Astrocyte (in vitro differentiated cells and primary cell): ENCODE data around the gene NOS1AP. TPM values are rescaled to one million over a fixed set of nuclear protein-coding genes. Genes with fewer than 3 reads are reported as not detected.

Source experiments
- DNase-seq: peaks from one replicate; pipeline ENCODE4 v3.0.0-alpha.2; 2010; ENCODE audit warnings: low read depth
- FAIRE-seq: peaks from 2 replicates; lab custom pipeline; 2011; peaks lifted over from hg19 to GRCh38; lab: Jason Lieb, UNC
- H2AFZ ChIP-seq: 2 replicates; pipeline ENCODE4 v1.6.0; 2012; ENCODE audit warnings: low read depth, low read length, inconsistent platforms
- H3K27ac ChIP-seq: 2 replicates; pipeline ENCODE4 v1.5.1; 2011; ENCODE audit warnings: low read depth, low read length, inconsistent platforms
- H3K27me3 ChIP-seq: 2 replicates; pipeline ENCODE4 v1.6.0; 2011; ENCODE audit warnings: low read length, inconsistent platforms; ENCODE audit not compliant: insufficient read depth
- H3K36me3 ChIP-seq: 2 replicates; pipeline ENCODE4 v1.5.1; 2011; ENCODE audit warnings: low read length, inconsistent platforms; ENCODE audit not compliant: insufficient read depth
- H3K4me1 ChIP-seq: 2 replicates; pipeline ENCODE4 v1.5.1; 2011; ENCODE audit warnings: low read length, inconsistent platforms; ENCODE audit not compliant: insufficient read depth
- H3K4me2 ChIP-seq: 2 replicates; pipeline ENCODE4 v1.6.0; 2012; ENCODE audit warnings: low read length, inconsistent platforms
- H3K4me3 ChIP-seq: 2 replicates; pipeline ENCODE4 v1.5.1; 2011; ENCODE audit warnings: low read depth, mild to moderate bottlenecking, low read length, inconsistent platforms; ENCODE audit not compliant: insufficient read depth
- H3K79me2 ChIP-seq: 2 replicates; pipeline ENCODE4 v1.6.0; 2012; ENCODE audit warnings: mild to moderate bottlenecking, low read length, inconsistent platforms; ENCODE audit not compliant: insufficient read depth
- H3K9ac ChIP-seq: 2 replicates; pipeline ENCODE4 v1.6.0; 2012; ENCODE audit warnings: mild to moderate bottlenecking, low read length, inconsistent platforms
- H3K9me3 ChIP-seq: 2 replicates; pipeline ENCODE4 v1.5.1; 2012; ENCODE audit warnings: low read depth, mild to moderate bottlenecking, low read length, inconsistent platforms; ENCODE audit not compliant: insufficient read depth
- H4K20me1 ChIP-seq: 2 replicates; pipeline ENCODE4 v1.6.0; 2012; ENCODE audit warnings: low read length, inconsistent platforms; ENCODE audit not compliant: insufficient read depth
- H3K27ac Mint-ChIP-seq: one replicate; pipeline ENCODE4 v1.8.0; 2021; ENCODE audit warnings: mild to moderate bottlenecking, mixed read lengths; ENCODE audit not compliant: unreplicated experiment
- H3K27me3 Mint-ChIP-seq: one replicate; pipeline ENCODE4 v1.8.0; 2021; ENCODE audit warnings: low read depth, mixed read lengths; ENCODE audit not compliant: unreplicated experiment
- H3K36me3 Mint-ChIP-seq: one replicate; pipeline ENCODE4 v1.8.0; 2021; ENCODE audit warnings: low read depth, mixed read lengths; ENCODE audit not compliant: unreplicated experiment
- H3K4me1 Mint-ChIP-seq: one replicate; pipeline ENCODE4 v1.8.0; 2021; ENCODE audit warnings: low read depth, mixed read lengths; ENCODE audit not compliant: unreplicated experiment
- H3K4me3 Mint-ChIP-seq: one replicate; pipeline ENCODE4 v1.8.0; 2021; ENCODE audit warnings: mild to moderate bottlenecking, moderate library complexity, mixed read lengths; ENCODE audit not compliant: unreplicated experiment
- H3K9me3 Mint-ChIP-seq: one replicate; pipeline ENCODE4 v1.8.0; 2021; ENCODE audit warnings: mild to moderate bottlenecking, mixed read lengths; ENCODE audit not compliant: unreplicated experiment
- EZH2 ChIP-seq: IDR thresholded peaks from 2 replicates; pipeline ENCODE4 v1.6.1; 2012; ENCODE audit warnings: mild to moderate bottlenecking, low read length, inconsistent platforms; ENCODE audit not compliant: insufficient read depth
- total RNA-seq: library from RNA; stranded (reverse); gene quantifications from 2 replicates; pipeline ENCODE4 v1.2.1, GENCODE V29; 2021
- TF ChIP-seq, protein P1 (sequence below): IDR thresholded peaks from 2 replicates; pipeline ENCODE4 v1.5.1; 2011; ENCODE audit warnings: low read depth, mild to moderate bottlenecking, inconsistent platforms, low read length, moderate library complexity; ENCODE audit not compliant: insufficient read depth

The NOS1AP gene
- total RNA-seq, 1 donor from 2014 or later, result 1.2 TPM

DNA sequence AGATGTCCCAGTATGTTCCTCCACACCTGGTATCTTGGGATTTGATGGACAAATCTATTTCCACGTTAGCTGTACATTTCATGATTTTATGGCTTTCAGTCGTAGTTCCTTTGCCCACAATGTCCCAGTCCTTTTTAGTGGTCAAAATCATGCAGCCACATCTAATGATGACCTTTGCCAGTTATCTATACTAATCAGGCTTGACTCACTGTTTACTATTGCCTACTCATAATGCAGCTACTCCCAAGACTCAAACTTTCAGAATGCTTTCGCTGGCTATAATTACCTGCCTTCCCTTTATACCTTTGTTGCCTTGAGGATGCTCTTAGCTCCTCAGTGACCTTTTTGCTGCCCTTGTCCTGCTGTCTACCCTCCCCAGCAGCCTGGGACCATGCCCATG is 6.4 kb downstream of the NOS1AP start:
- Mint-ChIP-seq H3K4me3 (no peak overlapping the region), H3K27ac (no peak overlapping the region), H3K27me3 (peaks cover 19% of the 10 kb centered on the region), H3K36me3 (peaks cover 8% of the 10 kb centered on the region), H3K4me1 (no peaks in the 10 kb centered on the region), H3K9me3 (peaks cover 11% of the 10 kb centered on the region)
- no peak overlapping the region for H3K27ac ChIP-seq
- no peak for FAIRE-seq
- peaks cover 9% of the 10 kb centered on the region for H4K20me1 ChIP-seq
- no peaks in the 10 kb centered on the region for H3K79me2 ChIP-seq
- peaks cover 5% of the 10 kb centered on the region for H3K9me3 ChIP-seq
- H3K4me2 ChIP-seq, result no peak overlapping the region
- no peaks in the 10 kb centered on the region for H3K36me3 ChIP-seq
- no peak overlapping the region for H3K9ac ChIP-seq
- no peak overlapping the region for H2AFZ ChIP-seq
- TF ChIP-seq EZH2, result no peak
- TF ChIP-seq, protein P1, sequence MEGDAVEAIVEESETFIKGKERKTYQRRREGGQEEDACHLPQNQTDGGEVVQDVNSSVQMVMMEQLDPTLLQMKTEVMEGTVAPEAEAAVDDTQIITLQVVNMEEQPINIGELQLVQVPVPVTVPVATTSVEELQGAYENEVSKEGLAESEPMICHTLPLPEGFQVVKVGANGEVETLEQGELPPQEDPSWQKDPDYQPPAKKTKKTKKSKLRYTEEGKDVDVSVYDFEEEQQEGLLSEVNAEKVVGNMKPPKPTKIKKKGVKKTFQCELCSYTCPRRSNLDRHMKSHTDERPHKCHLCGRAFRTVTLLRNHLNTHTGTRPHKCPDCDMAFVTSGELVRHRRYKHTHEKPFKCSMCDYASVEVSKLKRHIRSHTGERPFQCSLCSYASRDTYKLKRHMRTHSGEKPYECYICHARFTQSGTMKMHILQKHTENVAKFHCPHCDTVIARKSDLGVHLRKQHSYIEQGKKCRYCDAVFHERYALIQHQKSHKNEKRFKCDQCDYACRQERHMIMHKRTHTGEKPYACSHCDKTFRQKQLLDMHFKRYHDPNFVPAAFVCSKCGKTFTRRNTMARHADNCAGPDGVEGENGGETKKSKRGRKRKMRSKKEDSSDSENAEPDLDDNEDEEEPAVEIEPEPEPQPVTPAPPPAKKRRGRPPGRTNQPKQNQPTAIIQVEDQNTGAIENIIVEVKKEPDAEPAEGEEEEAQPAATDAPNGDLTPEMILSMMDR, result no peak
- DNase-seq, result no peak
- H3K27me3 ChIP-seq, result peaks cover 9% of the 10 kb centered on the region
- H3K4me3 ChIP-seq, result no peak overlapping the region
- H3K4me1 ChIP-seq, result peaks cover 6% of the 10 kb centered on the region

DNA sequence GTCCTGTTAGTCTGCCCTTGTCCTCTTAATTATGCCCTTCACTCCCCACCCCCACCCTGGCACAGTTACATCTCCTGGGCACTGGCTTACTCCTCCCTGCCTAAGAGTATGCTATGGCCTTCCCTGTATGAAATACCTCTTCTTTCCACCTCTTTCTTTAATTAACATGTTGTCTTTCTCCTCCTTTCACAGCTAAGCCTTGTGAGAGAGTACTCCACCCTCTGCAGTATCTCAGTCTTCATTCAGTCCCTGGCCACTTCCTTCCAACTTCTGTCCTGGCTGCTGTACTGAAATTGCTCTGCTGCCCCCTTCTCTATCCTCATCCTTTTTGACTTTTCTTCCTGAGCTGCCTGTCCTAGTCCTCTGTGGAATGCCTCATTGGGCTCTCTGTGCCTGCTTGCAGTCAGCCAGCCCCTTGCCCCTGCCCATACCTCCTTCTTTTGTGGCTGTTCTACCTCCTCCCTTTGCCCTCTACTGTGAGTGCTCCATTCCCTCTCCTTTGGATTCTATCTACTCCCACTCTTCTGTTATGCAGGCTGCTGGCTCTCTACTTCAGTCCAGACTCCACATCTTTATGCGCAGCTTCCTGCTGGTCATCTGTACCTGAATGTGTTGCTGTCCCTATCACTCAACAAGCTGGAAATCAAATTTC is 8.3 kb downstream of the NOS1AP start:
- H3K4me3 Mint-ChIP-seq, result no peak overlapping the region
- H3K27me3 Mint-ChIP-seq, result peaks cover 6% of the 10 kb centered on the region
- H3K9me3 Mint-ChIP-seq, result peaks cover 11% of the 10 kb centered on the region
- H4K20me1 ChIP-seq, result no peaks in the 10 kb centered on the region
- no peak overlapping the region for H3K4me3 ChIP-seq
- no peaks in the 10 kb centered on the region for H3K27me3 ChIP-seq
- H3K9ac ChIP-seq, result no peak overlapping the region
- peaks cover 5% of the 10 kb centered on the region for H3K9me3 ChIP-seq
- H3K79me2 ChIP-seq, result no peaks in the 10 kb centered on the region
- DNase-seq (no peak), FAIRE-seq (no peak)
- TF ChIP-seq, protein P1, result no peak
- TF ChIP-seq EZH2, result no peak
- no peaks in the 10 kb centered on the region for H3K36me3 ChIP-seq
- peaks cover 8% of the 10 kb centered on the region for H3K36me3 Mint-ChIP-seq
- peaks cover 9% of the 10 kb centered on the region for H3K4me1 ChIP-seq
- H3K4me2 ChIP-seq, result no peak overlapping the region
- no peak overlapping the region for H3K27ac ChIP-seq
- no peak overlapping the region for H3K27ac Mint-ChIP-seq
- H3K4me1 Mint-ChIP-seq, result peaks cover 1% of the 10 kb centered on the region
- no peak overlapping the region for H2AFZ ChIP-seq

DNA sequence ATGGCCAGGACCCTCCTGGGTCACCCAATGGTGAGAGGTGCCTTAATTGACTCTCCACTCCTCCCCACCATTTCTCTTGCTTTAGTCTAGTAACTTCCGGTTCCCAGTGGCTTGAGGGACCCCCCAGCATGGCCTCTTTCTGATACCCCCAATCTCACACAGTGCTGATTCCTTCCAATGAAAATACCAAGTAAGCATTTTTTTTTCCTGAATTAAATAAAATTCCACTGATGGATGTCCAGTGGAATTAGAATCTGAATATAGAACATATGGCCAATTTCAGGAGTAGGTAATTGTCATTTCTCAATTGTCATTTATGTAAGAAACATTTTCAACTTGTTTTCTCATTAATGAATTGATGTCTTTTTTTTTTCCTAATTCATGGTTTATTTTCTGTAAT is 9.5 kb downstream of the NOS1AP start:
- Mint-ChIP-seq H3K27me3 (peaks cover 6% of the 10 kb centered on the region), H3K4me3 (no peak overlapping the region), H3K36me3 (peaks cover 8% of the 10 kb centered on the region), H3K9me3 (peaks cover 13% of the 10 kb centered on the region), H3K4me1 (peaks cover 1% of the 10 kb centered on the region), H3K27ac (no peak overlapping the region)
- Histone ChIP-seq H3K9ac (no peak overlapping the region), H3K4me2 (no peak overlapping the region), H3K27me3 (no peaks in the 10 kb centered on the region), H3K4me1 (peaks cover 8% of the 10 kb centered on the region), H3K27ac (no peak overlapping the region), H3K79me2 (no peaks in the 10 kb centered on the region), H3K4me3 (no peak overlapping the region), H2AFZ (no peak overlapping the region), H3K36me3 (no peaks in the 10 kb centered on the region), H3K9me3 (peaks cover 5% of the 10 kb centered on the region), H4K20me1 (no peaks in the 10 kb centered on the region)
- TF ChIP-seq, protein P1, result no peak
- TF ChIP-seq EZH2, result no peak
- FAIRE-seq, result no peak
- no peak for DNase-seq
